Lower lobe of right lung (tissue), 2 donors: Measurements from ENCODE around the gene ZNF212. TPM values are rescaled to one million over a fixed set of nuclear protein-coding genes. Genes with fewer than 3 reads are reported as not detected.

Experiments
- ATAC-seq, 2 donors: fragments of 200-7000 bp; cut with Tn5 transposase; one replicate each; pipeline ENCODE4 v1.9.1; 2020 to 2022; ENCODE audit warnings: mild to moderate bottlenecking in 2 of 2, moderate library complexity in 2 of 2
- DNase-seq: peaks from one replicate; pipeline ENCODE4 v3.0.0-alpha.2; 2020
- H3K27ac ChIP-seq: fragments of 200-600 bp; one replicate; pipeline ENCODE4 v1.8.0; 2022
- H3K27me3 ChIP-seq: fragments of 200-600 bp; one replicate; pipeline ENCODE4 v1.8.0; 2022; ENCODE audit warnings: low read depth
- H3K36me3 ChIP-seq: fragments of 200-600 bp; one replicate; pipeline ENCODE4 v1.8.0; 2022; ENCODE audit warnings: mild to moderate bottlenecking
- H3K4me1 ChIP-seq: fragments of 200-600 bp; one replicate; pipeline ENCODE4 v1.8.0; 2022
- H3K4me3 ChIP-seq: fragments of 200-600 bp; one replicate; pipeline ENCODE4 v1.8.0; 2022; ENCODE audit warnings: mild to moderate bottlenecking
- H3K9me3 ChIP-seq: fragments of 200-600 bp; one replicate; pipeline ENCODE4 v1.8.0; 2022
- CTCF ChIP-seq: fragments of 200-600 bp; IDR thresholded peaks from one replicate; pipeline ENCODE4 v1.8.0; 2022; ENCODE audit warnings: antibody characterized with exemption, mild to moderate bottlenecking
- intact Hi-C: fragments of 100-400 bp; cut with DNase I; formaldehyde crosslinking; loops from one replicate; pipeline ENCODE4 v1.11.0; 2022
- total RNA-seq: library from RNA; stranded (reverse); fragmentation: NEBNext Ultra II Directional; extraction: Animal tissue kit (Norgen Biotek cat#: 25700); gene quantifications from one replicate; pipeline ENCODE4 v1.2.1, GENCODE V29; 2021
- donor health status: DM: no; HTN: yes; CAD: no; lungs with severe emphysema.

Gene ZNF212
- total RNA-seq, 1 donor from 2014 or later, result 10.5 TPM

GRCh38 chr7:149205690-149206381, 33.6 kb upstream of the ZNF212 start:
- no peak overlapping the region for H3K4me3 ChIP-seq
- no peaks in the 10 kb centered on the region for H3K27me3 ChIP-seq
- ATAC-seq, result peak in 1 of 2 donors; percentile 41
- DNase-seq, result no peak
- intact Hi-C loops, result no loop called here
- peak overlapping the region; percentile 3 for H3K27ac ChIP-seq
- peaks cover 14% of the 10 kb centered on the region for H3K4me1 ChIP-seq
- TF ChIP-seq CTCF, result no peak
- H3K9me3 ChIP-seq, result no peaks in the 10 kb centered on the region
- peaks cover 93% of the 10 kb centered on the region for H3K36me3 ChIP-seq

- Histone ChIP-seq H3K4me1 (peaks cover 11% of the 10 kb centered on the region), H3K9me3 (no peaks in the 10 kb centered on the region), H3K36me3 (peaks cover 93% of the 10 kb centered on the region), H3K27me3 (no peaks in the 10 kb centered on the region), H3K4me3 (no peak overlapping the region), H3K27ac (no peak overlapping the region)
- intact Hi-C loops, result no loop called here
- DNase-seq (no peak), ATAC-seq (no peak)
- TF ChIP-seq CTCF, result no peak
These were observed 32.0 kb upstream of the ZNF212 start for GRCh38 chr7:149207324-149208035.

DNA sequence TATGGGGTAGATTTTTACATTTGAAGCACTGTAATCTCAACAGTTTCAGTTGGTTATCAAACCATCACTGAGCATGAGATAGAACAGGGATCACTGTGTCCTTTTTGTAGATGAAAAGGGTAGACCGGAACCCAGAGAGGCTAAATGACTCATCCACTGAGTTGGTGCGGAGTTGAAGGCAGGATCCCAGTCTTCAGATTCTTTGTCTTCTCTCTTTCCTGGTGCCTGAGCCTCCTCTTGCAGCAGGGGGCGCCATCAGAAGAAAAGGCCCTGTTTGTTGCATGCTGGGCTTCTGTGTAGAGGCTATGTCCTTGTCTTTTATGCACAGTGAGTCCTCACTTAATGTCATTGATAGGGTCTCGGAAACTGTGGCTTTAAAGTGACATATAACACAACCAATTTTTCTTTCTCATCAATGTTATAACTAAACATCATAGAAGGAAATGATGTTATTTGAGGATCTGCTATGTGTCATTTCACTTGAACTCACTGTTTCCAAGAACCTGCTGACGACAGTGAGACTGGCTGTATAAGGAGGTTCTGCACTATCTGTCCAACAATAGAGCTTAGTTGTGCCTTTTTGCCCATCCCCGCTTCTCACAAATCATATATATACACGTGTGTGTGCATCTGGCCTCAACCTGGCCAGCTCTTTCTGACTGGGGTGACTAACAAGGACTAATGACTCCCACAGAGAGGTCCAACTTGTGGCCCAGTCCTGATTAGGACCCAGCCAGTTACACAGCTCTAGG, 29.8 kb upstream of the ZNF212 start:
- no peaks in the 10 kb centered on the region for H3K9me3 ChIP-seq
- intact Hi-C loops, result no loop called here
- peaks cover 93% of the 10 kb centered on the region for H3K36me3 ChIP-seq
- peaks cover 8% of the 10 kb centered on the region for H3K4me1 ChIP-seq
- no peak overlapping the region for H3K27ac ChIP-seq
- TF ChIP-seq CTCF, result peak; percentile 47
- ATAC-seq (peak; percentile 39 to 46), DNase-seq (peak; percentile 46)
- H3K4me3 ChIP-seq, result no peak overlapping the region
- no peaks in the 10 kb centered on the region for H3K27me3 ChIP-seq

- DNase-seq, result no peak
These were observed 28.9 kb upstream of the ZNF212 start for GRCh38 chr7:149210551-149210950.

More at GRCh38 chr7:149210551-149210950, 28.9 kb upstream of the ZNF212 start:
- intact Hi-C loops, result no loop called here
- Histone ChIP-seq H3K9me3 (no peaks in the 10 kb centered on the region), H3K27me3 (no peaks in the 10 kb centered on the region), H3K4me3 (no peak overlapping the region), H3K36me3 (peaks cover 100% of the 10 kb centered on the region), H3K4me1 (peaks cover 4% of the 10 kb centered on the region), H3K27ac (no peak overlapping the region)
- ATAC-seq, result no peak
- TF ChIP-seq CTCF, result no peak
